ENCODE data around the gene DOCK10.

The DOCK10 gene

DNA sequence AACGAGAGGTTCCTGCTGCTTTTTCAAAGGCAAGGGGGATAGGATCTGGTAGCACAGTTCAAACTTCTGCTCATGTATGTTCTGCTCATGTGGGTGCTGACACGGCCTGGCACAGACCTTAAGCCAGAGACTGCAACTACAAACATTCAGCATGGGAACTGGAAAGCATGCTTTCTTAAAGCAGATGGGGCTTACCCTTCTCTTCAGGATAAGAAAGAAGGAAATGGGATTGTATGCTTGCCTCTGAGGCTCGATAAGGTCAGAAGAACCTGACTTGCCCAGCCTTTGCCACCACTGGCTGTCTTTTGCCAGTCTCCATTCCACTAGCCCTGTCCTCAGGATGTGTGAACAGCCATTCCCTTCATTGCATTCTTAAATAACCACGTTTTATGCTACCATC lies 10.7 kb downstream of the DOCK10 start:
- no peak for DNase-seq
- Histone ChIP-seq H3K27ac (ENCODE audit: insufficient read depth, low read length, poor library complexity, severe bottlenecking) (no peak overlapping the region), H3K4me1 (ENCODE audit: control insufficient read depth, insufficient read depth, low read length, poor library complexity, severe bottlenecking) (peaks cover 36% of the 10 kb centered on the region)

GRCh38 chr2:225030893-225031292 lies 11.4 kb downstream of the DOCK10 start:
- H3K4me1 ChIP-seq (ENCODE audit: control insufficient read depth, insufficient read depth, low read length, poor library complexity, severe bottlenecking): peaks cover 43% of the 10 kb centered on the region
- peaks cover 8% of the 10 kb centered on the region for H3K36me3 ChIP-seq (ENCODE audit: control insufficient read depth, insufficient read depth, low read length)
- no peaks in the 10 kb centered on the region for H3K9me3 ChIP-seq (ENCODE audit: control insufficient read depth, low read length)
- H3K27me3 ChIP-seq (replicated peaks; ENCODE audit: control insufficient read depth, insufficient read depth, low read length, poor library complexity, severe bottlenecking): no peaks in the 10 kb centered on the region
- H3K4me3 ChIP-seq (ENCODE audit: insufficient read depth, low read depth, low read length, poor library complexity, severe bottlenecking): no peak overlapping the region
- H3K27ac ChIP-seq (ENCODE audit: insufficient read depth, low read length, poor library complexity, severe bottlenecking): no peak overlapping the region
- no peak for DNase-seq

More for the DNA sequence above, 10.7 kb downstream of the DOCK10 start:
- Histone ChIP-seq H3K4me3 (ENCODE audit: insufficient read depth, low read depth, low read length, poor library complexity, severe bottlenecking) (no peak overlapping the region), H3K27me3 (replicated peaks; ENCODE audit: control insufficient read depth, insufficient read depth, low read length, poor library complexity, severe bottlenecking) (no peaks in the 10 kb centered on the region), H3K9me3 (ENCODE audit: control insufficient read depth, low read length) (no peaks in the 10 kb centered on the region), H3K36me3 (ENCODE audit: control insufficient read depth, insufficient read depth, low read length) (peaks cover 8% of the 10 kb centered on the region)

DNA sequence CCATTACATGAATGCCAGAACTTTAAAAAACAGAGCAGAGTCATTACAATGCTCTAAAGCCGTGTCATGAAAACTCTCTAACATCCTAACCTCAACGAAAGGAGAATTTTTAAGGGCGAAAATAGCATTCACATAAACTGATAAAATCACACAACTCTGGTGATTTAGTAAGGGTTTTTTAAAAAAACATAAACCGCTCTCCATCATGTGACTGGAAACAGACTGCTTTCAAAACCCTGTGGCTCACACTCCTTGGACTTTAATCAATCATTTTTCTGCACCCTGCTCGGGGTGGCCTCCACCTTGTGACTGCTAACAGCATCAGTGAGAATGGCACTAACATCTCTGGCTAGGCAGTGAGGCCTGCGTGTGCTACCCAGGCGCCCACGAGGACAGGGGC lies 12.1 kb downstream of the DOCK10 start:
- no peak for DNase-seq
- H3K27ac ChIP-seq (ENCODE audit: insufficient read depth, low read length, poor library complexity, severe bottlenecking): no peak overlapping the region
- H3K27me3 ChIP-seq (replicated peaks; ENCODE audit: control insufficient read depth, insufficient read depth, low read length, poor library complexity, severe bottlenecking): no peaks in the 10 kb centered on the region
- peaks cover 8% of the 10 kb centered on the region for H3K36me3 ChIP-seq (ENCODE audit: control insufficient read depth, insufficient read depth, low read length)
- H3K9me3 ChIP-seq (ENCODE audit: control insufficient read depth, low read length): no peaks in the 10 kb centered on the region
- H3K4me3 ChIP-seq (ENCODE audit: insufficient read depth, low read depth, low read length, poor library complexity, severe bottlenecking): no peak overlapping the region
- H3K4me1 ChIP-seq (ENCODE audit: control insufficient read depth, insufficient read depth, low read length, poor library complexity, severe bottlenecking): peaks cover 43% of the 10 kb centered on the region

DNA sequence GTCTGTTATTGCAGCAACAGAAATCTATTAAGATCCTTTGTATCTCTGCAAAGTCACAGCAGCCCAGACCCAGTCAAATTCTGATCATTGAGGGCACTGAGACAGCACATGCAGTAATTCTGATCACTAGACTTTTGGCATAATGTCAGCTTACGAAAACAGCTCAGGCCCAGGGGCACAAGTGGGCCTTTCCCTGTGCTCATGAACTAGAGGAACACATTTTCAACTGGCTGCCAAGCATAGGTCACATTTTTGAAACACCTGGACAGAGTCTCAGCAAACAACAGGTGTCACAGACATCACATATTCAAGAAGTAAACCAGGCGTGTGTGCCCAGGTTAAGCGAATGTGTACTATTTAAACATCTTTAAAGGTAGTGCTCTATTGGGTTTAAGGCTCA lies 13.7 kb downstream of the DOCK10 start:
- DNase-seq: no peak
- Histone ChIP-seq H3K4me3 (ENCODE audit: insufficient read depth, low read depth, low read length, poor library complexity, severe bottlenecking) (no peak overlapping the region), H3K9me3 (ENCODE audit: control insufficient read depth, low read length) (no peaks in the 10 kb centered on the region), H3K27me3 (replicated peaks; ENCODE audit: control insufficient read depth, insufficient read depth, low read length, poor library complexity, severe bottlenecking) (no peaks in the 10 kb centered on the region), H3K4me1 (ENCODE audit: control insufficient read depth, insufficient read depth, low read length, poor library complexity, severe bottlenecking) (peaks cover 37% of the 10 kb centered on the region), H3K36me3 (ENCODE audit: control insufficient read depth, insufficient read depth, low read length) (no peaks in the 10 kb centered on the region), H3K27ac (ENCODE audit: insufficient read depth, low read length, poor library complexity, severe bottlenecking) (no peak overlapping the region)

DNA sequence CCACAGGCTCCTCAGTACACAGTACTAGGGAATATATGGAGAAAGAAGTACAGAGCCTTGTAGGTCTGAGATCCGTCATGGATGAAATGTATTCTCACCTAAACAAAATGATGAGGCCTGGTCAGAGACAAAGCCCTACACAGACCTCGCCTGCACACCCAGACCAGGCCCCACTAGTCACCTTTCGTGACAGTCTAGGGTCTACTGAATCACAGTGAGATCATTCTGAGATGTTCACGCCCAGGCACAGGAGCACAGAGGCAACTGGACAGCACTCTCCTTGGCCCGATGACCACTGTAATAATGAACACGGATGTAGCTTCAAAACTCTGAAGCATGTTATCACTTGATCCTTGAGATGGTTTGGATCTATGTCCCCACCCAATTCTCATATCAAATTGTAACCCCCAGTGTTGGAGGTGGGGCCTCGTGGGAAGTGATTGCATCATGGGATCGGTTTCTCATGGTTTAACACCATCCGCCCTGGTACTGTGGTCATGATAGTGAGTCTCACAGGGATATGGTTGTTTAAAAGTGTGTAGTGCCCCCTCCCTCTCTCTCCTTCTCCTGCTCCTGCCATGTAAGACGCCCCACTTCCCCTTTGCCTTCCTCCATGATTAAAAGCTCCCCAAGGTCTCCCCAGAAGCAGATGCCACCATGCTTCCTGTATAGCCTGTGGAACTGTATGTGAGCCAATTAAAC lies 15.1 kb downstream of the DOCK10 start:
- Histone ChIP-seq H3K36me3 (ENCODE audit: control insufficient read depth, insufficient read depth, low read length) (no peaks in the 10 kb centered on the region), H3K9me3 (ENCODE audit: control insufficient read depth, low read length) (no peaks in the 10 kb centered on the region), H3K4me3 (ENCODE audit: insufficient read depth, low read depth, low read length, poor library complexity, severe bottlenecking) (no peak overlapping the region), H3K27ac (ENCODE audit: insufficient read depth, low read length, poor library complexity, severe bottlenecking) (no peak overlapping the region), H3K27me3 (replicated peaks; ENCODE audit: control insufficient read depth, insufficient read depth, low read length, poor library complexity, severe bottlenecking) (no peaks in the 10 kb centered on the region), H3K4me1 (ENCODE audit: control insufficient read depth, insufficient read depth, low read length, poor library complexity, severe bottlenecking) (peaks cover 36% of the 10 kb centered on the region)
- no peak for DNase-seq

DNA sequence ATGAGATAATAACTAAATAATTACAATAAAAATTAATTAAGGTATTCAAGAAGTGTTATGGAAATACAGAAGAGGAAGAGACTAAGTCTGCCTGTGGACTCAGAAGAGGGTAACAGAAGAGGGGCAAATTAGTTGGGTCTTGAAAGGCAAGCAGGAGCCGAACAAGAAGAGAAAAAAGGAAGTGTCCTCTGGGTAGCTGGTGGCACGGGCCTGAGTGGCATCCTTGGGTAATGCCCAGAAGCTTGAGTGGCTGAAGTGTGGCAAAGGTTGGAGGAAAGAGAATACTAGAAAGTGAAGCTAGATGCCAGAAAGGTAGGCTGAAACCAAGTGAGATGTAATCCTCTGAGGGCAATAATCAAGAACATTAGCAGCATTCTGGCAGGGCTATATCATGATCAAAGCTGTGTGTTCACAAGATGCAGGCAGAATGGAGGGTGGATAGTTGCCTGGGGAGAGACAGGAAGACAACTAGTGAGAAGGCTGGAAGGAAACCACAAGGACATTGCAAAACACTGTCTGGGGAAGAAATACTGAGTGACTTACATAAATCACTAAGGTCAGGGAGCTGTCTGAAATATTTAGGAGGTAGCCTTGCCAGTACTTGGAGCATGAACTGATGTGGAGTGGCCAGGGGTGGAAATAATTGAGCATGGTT lies 16.2 kb downstream of the DOCK10 start:
- H3K27me3 ChIP-seq (replicated peaks; ENCODE audit: control insufficient read depth, insufficient read depth, low read length, poor library complexity, severe bottlenecking): no peaks in the 10 kb centered on the region
- H3K36me3 ChIP-seq (ENCODE audit: control insufficient read depth, insufficient read depth, low read length): no peaks in the 10 kb centered on the region
- H3K4me1 ChIP-seq (ENCODE audit: control insufficient read depth, insufficient read depth, low read length, poor library complexity, severe bottlenecking): peaks cover 30% of the 10 kb centered on the region
- H3K27ac ChIP-seq (ENCODE audit: insufficient read depth, low read length, poor library complexity, severe bottlenecking): no peak overlapping the region
- H3K9me3 ChIP-seq (ENCODE audit: control insufficient read depth, low read length): no peaks in the 10 kb centered on the region
- H3K4me3 ChIP-seq (ENCODE audit: insufficient read depth, low read depth, low read length, poor library complexity, severe bottlenecking): no peak overlapping the region
- DNase-seq: no peak

DNA sequence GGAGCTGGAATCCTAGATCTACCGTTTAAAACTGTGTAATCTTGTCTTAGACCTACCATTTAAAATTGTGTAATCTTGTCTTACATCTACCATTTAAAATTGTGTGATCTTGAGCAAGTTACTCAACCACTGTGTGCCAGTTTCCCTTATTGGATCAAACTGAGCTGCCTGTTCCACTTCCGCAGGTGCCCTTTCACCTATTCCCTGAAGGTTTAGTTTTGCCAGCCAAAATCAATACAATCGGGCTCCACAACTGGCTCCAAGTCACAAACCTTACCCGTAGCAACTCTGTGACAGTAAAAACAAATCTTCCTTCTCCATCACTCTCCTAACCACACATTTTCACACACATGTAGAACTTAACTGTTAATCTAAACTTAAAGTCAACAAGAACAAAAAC lies 20.1 kb downstream of the DOCK10 start:
- Histone ChIP-seq H3K36me3 (ENCODE audit: control insufficient read depth, insufficient read depth, low read length) (peaks cover 3% of the 10 kb centered on the region), H3K4me1 (ENCODE audit: control insufficient read depth, insufficient read depth, low read length, poor library complexity, severe bottlenecking) (peaks cover 12% of the 10 kb centered on the region), H3K27me3 (replicated peaks; ENCODE audit: control insufficient read depth, insufficient read depth, low read length, poor library complexity, severe bottlenecking) (no peaks in the 10 kb centered on the region), H3K27ac (ENCODE audit: insufficient read depth, low read length, poor library complexity, severe bottlenecking) (no peak overlapping the region), H3K9me3 (ENCODE audit: control insufficient read depth, low read length) (no peaks in the 10 kb centered on the region), H3K4me3 (ENCODE audit: insufficient read depth, low read depth, low read length, poor library complexity, severe bottlenecking) (no peak overlapping the region)
- no peak for DNase-seq

DNA sequence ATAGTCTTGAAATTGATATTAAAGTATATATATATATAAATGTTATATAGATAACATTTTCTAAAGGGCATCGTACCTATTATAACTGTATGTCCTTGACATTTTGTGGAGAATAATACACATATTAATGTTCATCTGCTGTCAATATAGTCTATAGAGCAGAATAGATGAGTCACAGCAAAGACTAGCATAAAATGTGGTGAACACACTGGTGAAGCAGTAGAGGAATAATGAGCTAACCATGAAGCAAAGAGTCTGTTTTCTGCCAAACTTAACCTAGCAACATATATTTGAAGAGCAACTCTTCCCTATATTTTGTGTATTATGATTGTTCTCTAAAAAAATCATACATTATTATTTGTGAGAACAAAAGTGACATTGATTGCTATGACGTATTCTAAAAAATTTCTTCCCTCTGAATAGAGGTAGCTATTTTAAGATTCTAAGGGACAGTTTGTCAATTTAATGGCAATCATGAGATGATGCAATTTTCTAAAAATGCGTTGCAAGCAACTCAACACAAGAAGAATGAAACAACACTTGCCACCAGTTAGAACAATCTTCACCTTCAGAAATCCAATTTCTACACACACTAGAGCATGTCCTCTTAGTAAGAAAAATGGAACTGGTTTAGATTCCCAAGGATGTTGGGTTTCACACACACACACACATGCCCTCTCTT lies 22.0 kb downstream of the DOCK10 start:
- H3K27ac ChIP-seq (ENCODE audit: insufficient read depth, low read length, poor library complexity, severe bottlenecking): no peak overlapping the region
- H3K36me3 ChIP-seq (ENCODE audit: control insufficient read depth, insufficient read depth, low read length): peaks cover 3% of the 10 kb centered on the region
- no peak for DNase-seq
- H3K4me1 ChIP-seq (ENCODE audit: control insufficient read depth, insufficient read depth, low read length, poor library complexity, severe bottlenecking): no peaks in the 10 kb centered on the region
- no peak overlapping the region for H3K4me3 ChIP-seq (ENCODE audit: insufficient read depth, low read depth, low read length, poor library complexity, severe bottlenecking)
- no peaks in the 10 kb centered on the region for H3K27me3 ChIP-seq (replicated peaks; ENCODE audit: control insufficient read depth, insufficient read depth, low read length, poor library complexity, severe bottlenecking)
- no peaks in the 10 kb centered on the region for H3K9me3 ChIP-seq (ENCODE audit: control insufficient read depth, low read length)

GRCh38 chr2:225019105-225019504 lies 23.2 kb downstream of the DOCK10 start:
- Histone ChIP-seq H3K4me1 (ENCODE audit: control insufficient read depth, insufficient read depth, low read length, poor library complexity, severe bottlenecking) (no peaks in the 10 kb centered on the region), H3K9me3 (ENCODE audit: control insufficient read depth, low read length) (no peaks in the 10 kb centered on the region), H3K27me3 (replicated peaks; ENCODE audit: control insufficient read depth, insufficient read depth, low read length, poor library complexity, severe bottlenecking) (no peaks in the 10 kb centered on the region), H3K27ac (ENCODE audit: insufficient read depth, low read length, poor library complexity, severe bottlenecking) (no peak overlapping the region), H3K36me3 (ENCODE audit: control insufficient read depth, insufficient read depth, low read length) (peaks cover 3% of the 10 kb centered on the region), H3K4me3 (ENCODE audit: insufficient read depth, low read depth, low read length, poor library complexity, severe bottlenecking) (no peak overlapping the region)
- DNase-seq: no peak

- Histone ChIP-seq H3K27ac (ENCODE audit: insufficient read depth, low read length, poor library complexity, severe bottlenecking) (no peak overlapping the region), H3K9me3 (ENCODE audit: control insufficient read depth, low read length) (no peaks in the 10 kb centered on the region), H3K27me3 (replicated peaks; ENCODE audit: control insufficient read depth, insufficient read depth, low read length, poor library complexity, severe bottlenecking) (no peaks in the 10 kb centered on the region), H3K4me3 (ENCODE audit: insufficient read depth, low read depth, low read length, poor library complexity, severe bottlenecking) (no peak overlapping the region), H3K4me1 (ENCODE audit: control insufficient read depth, insufficient read depth, low read length, poor library complexity, severe bottlenecking) (peaks cover 13% of the 10 kb centered on the region), H3K36me3 (ENCODE audit: control insufficient read depth, insufficient read depth, low read length) (peaks cover 3% of the 10 kb centered on the region)
- no peak for DNase-seq
Measured at GRCh38 chr2:225017713-225018112, 24.6 kb downstream of the DOCK10 start.
